Hippocampal formation (tissue), 2 donors: ENCODE data around the gene NES.

Experiments used
- DNase-seq, 2 donors: peaks; one replicate each; lab custom pipeline; 2025; lab: John Stamatoyannopoulos, UW

The NES gene

DNA sequence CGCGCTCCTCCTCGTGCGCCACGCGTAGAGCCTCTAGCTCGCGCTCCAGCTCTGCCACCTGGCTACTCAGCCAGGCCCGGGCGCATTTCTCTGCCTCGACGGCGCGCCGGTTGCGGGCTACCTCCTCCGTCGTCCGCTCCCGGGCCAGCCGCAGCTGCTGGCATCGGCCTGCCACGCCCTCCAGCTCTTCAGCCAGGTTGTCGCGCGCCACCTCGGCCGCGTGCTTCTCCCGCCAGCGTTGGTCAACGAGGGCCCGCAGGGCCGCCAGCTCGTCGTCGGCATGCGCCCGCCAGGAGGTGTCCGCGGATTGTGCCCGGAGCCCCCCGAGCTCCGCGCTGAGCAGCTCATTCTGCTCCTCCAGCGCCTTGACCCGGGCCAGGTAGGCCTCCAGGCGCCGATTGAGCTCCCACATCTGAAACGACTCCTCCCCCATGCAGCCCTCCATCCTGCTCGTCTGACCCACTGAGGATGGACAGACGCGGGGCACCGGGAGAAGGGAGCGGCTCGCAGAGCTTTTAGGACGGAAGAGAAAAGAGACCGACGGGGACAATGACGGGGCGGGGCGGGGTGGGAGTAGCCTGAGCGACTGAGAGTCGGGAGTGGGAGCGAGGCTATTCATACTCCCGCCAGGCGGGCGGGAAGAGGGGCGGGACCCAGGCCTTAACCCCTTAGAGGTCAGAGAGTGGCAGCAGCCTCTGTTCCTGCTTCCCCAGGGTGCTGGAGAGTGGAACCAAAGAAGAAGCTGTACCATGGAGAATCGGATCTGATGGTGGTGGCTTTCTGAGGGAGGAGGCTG is at the start of gene NES:
Gene NES (minus strand): TSS at position 588 of the 796 bp plus-strand sequence. CDS start 143 bp downstream, at position 445.
- peak in 1 of 2 donors; percentile 53 for DNase-seq

- DNase-seq = peak in 1 of 2 donors; percentile 13
Measured at GRCh38 chr1:156726549-156727226, 49.5 kb upstream of the NES start.

DNA sequence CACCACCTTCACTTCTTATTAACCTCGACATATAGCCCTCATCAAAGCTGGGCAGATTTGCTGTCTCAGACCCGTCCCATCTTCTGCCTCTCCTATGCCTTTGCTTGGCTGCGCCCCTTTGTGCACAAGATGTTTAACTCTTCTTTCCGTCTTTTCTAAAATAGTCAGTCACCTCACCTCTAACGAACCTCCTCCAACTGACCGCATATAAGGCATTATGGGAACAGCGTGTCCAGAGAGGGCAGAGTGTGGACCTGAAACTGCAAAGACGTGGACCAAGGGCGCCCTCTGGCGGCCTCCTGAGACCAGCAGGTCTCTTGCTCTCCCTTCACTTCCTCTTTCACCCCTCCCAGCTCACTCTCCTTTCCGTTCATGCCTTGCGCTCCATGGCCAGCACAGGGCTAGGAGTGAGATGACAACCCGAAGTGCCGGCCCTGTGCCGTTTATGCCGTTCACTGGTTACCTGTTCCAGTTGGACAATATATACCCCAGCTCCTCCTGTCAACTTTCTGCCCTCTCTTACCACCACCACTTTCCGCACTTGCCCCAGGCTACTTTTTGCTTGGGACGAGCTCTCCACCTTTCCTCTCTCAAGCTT is 48.6 kb upstream of the NES start:
- peak; percentile 77 to 86 for DNase-seq

DNA sequence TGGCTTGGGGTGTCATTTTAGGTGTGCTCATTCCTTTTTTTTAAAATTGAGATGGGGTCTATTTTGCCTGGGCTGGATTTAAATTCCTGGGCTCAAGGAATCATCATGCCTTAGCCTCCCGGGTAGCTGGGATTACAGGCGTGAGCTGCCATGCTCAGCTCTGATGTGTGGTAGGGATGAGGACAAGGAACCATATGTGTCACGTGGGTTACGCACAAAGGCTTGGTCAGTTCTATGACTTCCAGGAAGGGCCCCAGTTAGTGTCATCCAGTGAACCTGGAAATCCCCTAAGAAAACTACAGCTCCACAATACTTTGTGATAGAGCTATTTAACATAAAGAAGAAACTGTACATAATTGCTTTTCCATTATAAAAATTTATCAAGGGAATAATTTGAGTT is 44.3 kb upstream of the NES start:
- DNase-seq = no peak

GRCh38 chr1:156721131-156721530 is 43.9 kb upstream of the NES start:
- no peak for DNase-seq

- no peak for DNase-seq
Measured at GRCh38 chr1:156717351-156717750, 40.1 kb upstream of the NES start.

DNA sequence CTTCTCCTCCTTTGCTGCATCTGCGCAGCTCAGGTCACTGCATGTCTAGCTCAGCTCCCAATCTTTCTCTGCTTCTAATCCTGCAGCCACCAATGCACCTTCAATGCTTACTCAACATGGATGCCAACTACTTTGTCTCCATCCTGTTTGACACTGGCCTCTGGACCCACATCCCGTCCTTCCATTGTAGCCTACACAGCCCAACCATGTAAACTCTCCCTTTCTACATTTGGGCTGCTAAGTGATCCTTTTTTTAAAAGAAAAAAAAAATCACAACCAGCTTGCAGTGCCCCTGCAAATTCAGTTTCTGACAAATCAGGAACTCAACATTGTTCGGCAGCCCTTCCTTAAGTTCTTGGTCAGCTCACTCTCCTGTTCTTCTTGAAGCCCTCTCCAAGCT is 37.6 kb upstream of the NES start:
- DNase-seq = no peak

DNA sequence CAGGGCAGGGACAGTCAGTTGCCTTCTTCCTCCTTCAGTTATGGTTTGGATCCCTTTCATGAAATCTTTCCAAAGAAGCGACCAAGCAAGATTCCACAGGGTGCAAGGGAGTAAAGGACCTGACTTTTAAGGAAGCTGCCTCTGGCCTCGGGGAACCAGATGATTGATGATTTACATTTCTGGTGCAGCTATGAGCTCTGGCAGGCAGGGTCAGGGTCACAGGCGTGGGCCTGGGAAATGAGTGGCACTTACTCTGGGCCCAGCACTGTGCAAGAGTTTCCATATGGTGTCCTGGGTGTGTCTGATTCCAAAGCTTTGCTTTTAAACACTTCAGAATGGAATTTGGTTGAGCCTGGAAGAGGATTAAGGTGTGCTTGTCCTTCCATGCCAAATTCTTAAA is 35.4 kb upstream of the NES start:
- no peak for DNase-seq

DNA sequence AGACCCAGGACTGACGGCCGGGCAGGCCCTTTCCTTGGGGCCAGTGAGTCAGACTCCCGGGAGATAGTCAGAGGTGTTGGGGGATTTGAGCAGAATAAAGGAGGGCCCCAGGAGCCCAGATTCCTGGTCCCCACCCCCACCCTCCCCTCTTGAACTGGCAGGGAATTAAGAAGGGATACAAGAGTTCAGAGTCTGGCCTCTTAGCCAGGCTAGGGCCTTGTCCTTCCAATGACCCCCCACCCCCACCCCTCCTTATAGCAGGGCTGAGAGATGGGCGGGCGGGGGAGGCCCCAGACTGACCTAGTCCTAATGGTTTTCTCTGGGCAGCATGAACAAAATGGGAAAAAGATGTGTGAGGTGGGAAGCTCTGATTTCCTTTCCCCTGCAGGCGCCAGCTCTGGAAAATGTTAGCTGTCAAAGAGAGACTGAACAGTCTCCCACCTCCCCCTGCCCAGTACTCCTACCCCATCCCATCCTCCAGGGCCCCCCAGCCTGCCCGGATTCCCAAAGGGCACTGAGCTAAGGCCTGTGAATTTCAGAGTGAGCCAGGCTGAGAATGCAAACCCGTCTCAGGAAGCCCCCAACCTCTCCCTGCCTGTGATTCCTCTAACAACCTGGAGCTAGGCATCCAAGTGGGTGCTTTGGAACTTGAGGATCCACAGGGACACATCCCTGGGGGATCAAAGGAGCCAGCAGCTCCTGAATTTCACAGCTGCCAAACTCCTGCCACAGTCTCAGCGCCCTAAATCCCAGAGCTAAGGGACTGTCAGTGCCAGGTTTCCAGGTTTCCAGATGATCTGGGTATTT is 34.0 kb upstream of the NES start:
- DNase-seq = no peak

- DNase-seq = peak in 1 of 2 donors; percentile 11
Measured at GRCh38 chr1:156709757-156710489, 32.7 kb upstream of the NES start.

- no peak for DNase-seq
Measured at GRCh38 chr1:156709031-156709430, 31.8 kb upstream of the NES start.

DNA sequence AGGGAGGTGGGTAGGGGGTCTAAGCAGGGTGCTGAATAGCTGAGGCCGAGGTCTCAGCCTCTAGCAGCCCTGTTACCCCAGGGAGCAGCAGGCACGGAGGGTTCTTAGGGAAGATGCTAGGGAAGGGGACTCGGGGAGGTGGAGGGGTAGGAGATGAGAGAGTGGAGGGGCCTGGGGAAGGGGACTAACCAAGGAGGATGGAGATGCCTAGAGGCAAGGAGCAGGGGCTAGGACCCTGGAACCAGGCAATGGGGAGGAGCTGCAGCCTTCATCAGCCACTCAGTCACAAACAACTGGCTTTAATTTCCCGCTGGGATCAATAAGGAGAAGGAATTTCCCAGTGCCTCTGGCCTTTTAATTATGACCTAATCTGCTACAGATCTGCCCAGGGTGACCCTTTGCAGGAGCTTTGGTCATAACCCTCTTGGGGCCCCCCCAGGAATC is 31.0 kb upstream of the NES start:
- DNase-seq = no peak

DNA sequence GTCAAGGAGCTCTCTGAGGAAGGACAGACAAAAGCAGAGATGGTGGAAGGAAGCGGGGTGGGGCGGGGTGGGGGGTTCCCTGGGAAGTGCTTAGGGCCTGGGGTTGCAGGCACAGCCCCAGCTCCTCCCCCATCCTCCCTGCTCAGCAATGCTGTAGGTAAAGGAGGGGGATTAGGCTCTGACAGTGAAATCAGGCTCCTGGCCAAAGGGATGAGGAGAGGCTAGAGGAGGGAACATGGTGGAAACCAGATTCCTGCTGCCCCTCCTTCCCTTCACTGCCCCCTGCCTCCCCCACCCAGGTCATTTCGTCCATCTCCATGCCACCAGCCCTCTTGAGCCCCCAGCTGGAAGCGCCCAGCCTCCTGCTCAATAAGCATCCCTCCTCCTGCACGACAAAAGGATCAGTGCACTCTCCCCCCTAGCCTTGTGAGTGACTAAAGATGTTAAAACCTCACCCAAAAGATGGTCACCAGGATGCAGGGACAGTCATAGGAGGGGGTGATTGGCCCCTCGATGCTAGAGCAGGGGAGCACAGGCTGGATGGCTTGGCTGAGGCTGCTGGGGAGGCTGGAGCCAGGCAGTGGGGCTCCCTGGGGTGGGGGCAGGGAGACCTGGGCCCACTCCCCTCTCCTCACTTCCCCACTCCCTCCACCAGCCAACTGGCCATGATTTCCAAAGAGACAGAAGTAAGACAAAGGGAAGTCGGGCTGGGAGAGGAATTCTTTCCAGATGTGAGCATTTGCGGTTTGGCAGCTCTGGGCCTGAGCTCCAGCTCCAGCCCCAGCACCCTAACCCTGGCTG is 30.4 kb upstream of the NES start:
- no peak for DNase-seq

GRCh38 chr1:156706657-156707416 is 29.6 kb upstream of the NES start:
- DNase-seq = no peak

GRCh38 chr1:156705918-156706656 is 28.9 kb upstream of the NES start:
- peak in 1 of 2 donors; percentile 25 for DNase-seq

DNA sequence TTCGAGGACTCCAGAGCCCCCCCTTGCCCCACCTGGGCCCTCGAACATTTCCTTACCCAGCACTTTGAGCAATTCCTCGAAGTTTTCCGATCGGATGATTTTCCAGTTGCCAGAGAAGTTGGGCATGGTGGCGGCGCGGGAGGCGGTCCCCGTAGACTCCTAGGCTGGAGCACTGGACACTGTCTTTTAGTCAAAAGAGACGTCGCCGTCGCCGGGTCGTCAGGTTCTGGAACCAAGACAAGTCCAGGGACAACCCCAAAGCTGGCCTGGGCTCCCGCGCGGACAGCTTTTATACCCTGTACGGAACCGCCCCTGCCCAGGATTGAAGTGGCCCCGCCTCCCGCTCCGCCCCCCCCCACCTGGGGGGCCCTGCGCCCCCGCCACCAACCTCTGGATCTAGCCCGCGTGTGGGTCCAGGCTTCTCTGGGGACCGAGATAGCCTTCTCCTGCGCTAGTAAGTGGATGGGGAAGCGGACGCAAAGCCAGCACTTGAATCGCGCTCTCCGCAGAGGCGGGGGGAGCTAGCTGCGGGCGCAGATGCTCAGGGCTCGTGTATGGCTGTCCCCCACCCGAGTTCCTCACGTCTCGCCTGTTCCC is 28.2 kb upstream of the NES start, which contains the start of gene CRABP2:
Gene CRABP2 (minus strand): TSS at position 263 of the 597 bp plus-strand sequence. CDS start 137 bp downstream, at position 126.
- DNase-seq = no peak

- DNase-seq = no peak
Measured at GRCh38 chr1:156704930-156705320, 27.7 kb upstream of the NES start.

GRCh38 chr1:156704166-156704711 is 27.0 kb upstream of the NES start:
- no peak for DNase-seq
